Esophagus squamous epithelium (tissue), 5 donors: ENCODE results near the gene NRIP1. TPM values are rescaled to one million over a fixed set of nuclear protein-coding genes. Genes with fewer than 3 reads are reported as not detected.

Experiments used
- DNase-seq: peaks from one replicate; lab custom pipeline; 2025; lab: John Stamatoyannopoulos, UW
- H3K27ac ChIP-seq, 4 donors: fragments of 200-600 bp; sonication (generic); one replicate each; pipeline ENCODE4 v1.5.1; 2016 to 2019; ENCODE audit warnings: mild to moderate bottlenecking in 1 of 4
- H3K27me3 ChIP-seq, 4 donors: fragments of 200-600 bp; sonication (generic); 1 replicate in 3 of 4; 2 replicates in 1 of 4; pipeline versions ENCODE4 v1.5.1 to v1.6.0; 2017 to 2021; ENCODE audit warnings: antibody characterized with exemption in 1 of 4
- H3K36me3 ChIP-seq, 3 donors: fragments of 200-600 bp; sonication (generic); one replicate each; pipeline ENCODE4 v1.5.1; 2016 to 2019
- H3K4me1 ChIP-seq, 3 donors: fragments of 200-600 bp; sonication (generic); one replicate each; pipeline ENCODE4 v1.5.1; 2017 to 2019
- H3K4me3 ChIP-seq, 4 donors: fragments of 200-600 bp; sonication (generic); 1 replicate in 3 of 4; 2 replicates in 1 of 4; pipeline ENCODE4 v1.5.1; 2016 to 2019; ENCODE audit warnings: mild to moderate bottlenecking in 2 of 4, moderate library complexity in 1 of 4
- H3K9me3 ChIP-seq, 3 donors: fragments of 200-600 bp; sonication (generic); one replicate each; pipeline ENCODE4 v1.5.1; 2016 to 2019
- POLR2A ChIP-seq, 4 donors: fragments of 450-650 bp; IDR thresholded peaks; one replicate each; pipeline ENCODE4 v1.6.1; 2017; ENCODE audit warnings: antibody characterized with exemption in 4 of 4, mild to moderate bottlenecking in 4 of 4, moderate library complexity in 3 of 4
- WGBS, 2 donors: methylation state at CpG; one replicate each; pipeline ENCODE4 v1.1.5; 2018; 5-methylcytosine and 5-hydroxymethylcytosine counted together
- intact Hi-C: fragments of 100-400 bp; cut with DNase I; formaldehyde crosslinking; loops from one replicate; pipeline ENCODE4 v1.15.0; 2022
- total RNA-seq, 4 donors: library from RNA; depleted of rRNA; stranded (reverse); fragments of >200 nt; gene quantifications; one replicate each; pipeline ENCODE4 v1.1.0, GENCODE V29; 2016
- TF ChIP-seq, protein P1 (sequence below), 6 experiments: fragments of 450-650 bp in 4 of 6; fragments of 200-600 bp in 2 of 6; sonication (generic) in 2 of 6; IDR thresholded peaks; one replicate each; pipeline ENCODE4 v1.5.1; 2016 to 2019; ENCODE audit warnings: antibody characterized with exemption in 6 of 6, mild to moderate bottlenecking in 4 of 6, moderate library complexity in 4 of 6
- donor health status: DM: yes; HTN: yes; CAD: no.

NRIP1 gene
- total RNA-seq, 4 donors from 2014 or later, result 13.2 to 37.0 (median 31.1) TPM

DNA sequence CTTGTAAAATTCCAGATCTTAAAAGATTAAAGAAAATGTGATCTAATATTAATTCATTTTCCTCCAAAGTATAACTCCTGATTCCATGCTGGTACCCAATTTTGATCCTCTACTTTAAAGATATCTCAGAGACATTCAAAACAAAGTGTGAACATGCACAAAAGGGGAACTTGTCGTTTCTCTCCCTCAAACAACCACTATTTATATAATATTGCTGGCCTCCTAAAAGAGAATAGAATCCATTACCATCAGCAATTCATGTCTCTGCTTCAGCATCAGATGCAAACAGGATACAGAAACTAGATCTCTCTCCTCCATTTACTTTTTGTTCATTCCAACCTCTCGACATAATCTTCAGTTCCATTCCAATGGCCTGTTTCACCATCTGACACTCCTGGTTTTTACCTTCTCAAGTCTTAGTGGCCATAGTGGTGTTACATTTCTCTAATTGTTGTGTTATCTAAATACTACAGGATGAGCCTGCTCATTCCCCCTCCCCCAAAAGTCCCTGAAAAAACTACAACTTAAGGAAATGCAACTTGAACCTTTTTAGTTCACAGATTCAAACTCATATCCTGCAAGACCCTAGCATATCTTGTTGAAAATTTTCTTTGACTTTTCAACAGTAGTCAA lies 4.1 kb downstream of the NRIP1 start:
- peaks cover 9 to 73% (median 51%) of the 10 kb centered on the region in 3 donors for H3K4me1 ChIP-seq
- peak overlapping the region in 1 of 4 donors; percentile 98 for H3K4me3 ChIP-seq
- H3K27me3 ChIP-seq, result no peaks in the 10 kb centered on the region
- no peaks in the 10 kb centered on the region for H3K36me3 ChIP-seq
- WGBS, 2 donors, result 41 to 57% methylated on average over 2 of the region's 2 CpGs
- no peak for TF ChIP-seq POLR2A (IDR thresholded peaks at IDR 0.05)
- no peak for DNase-seq
- intact Hi-C loops, result no loop called here
- H3K9me3 ChIP-seq, result no peaks in the 10 kb centered on the region
- H3K27ac ChIP-seq, result peak overlapping the region in 2 of 4 donors; percentile 2 to 36

DNA sequence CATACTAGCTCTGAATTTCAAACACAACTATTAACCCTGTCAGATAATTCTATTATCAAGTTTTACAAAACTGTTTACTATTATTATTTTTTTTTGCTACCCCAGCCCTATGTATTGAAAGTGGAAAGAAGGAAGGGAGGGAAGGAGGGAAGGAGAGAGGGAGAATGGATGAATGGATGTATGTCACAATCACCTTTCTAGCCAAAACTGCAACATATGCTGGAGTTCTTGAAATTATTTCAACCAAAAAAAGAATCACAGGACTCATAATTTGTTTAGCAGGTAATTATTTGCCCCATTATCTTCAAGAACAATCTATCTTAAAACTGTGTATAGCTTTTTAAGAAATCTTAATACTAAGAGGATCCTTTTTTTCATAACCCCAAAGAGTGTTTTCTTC lies 5.4 kb downstream of the NRIP1 start:
- no peaks in the 10 kb centered on the region for H3K36me3 ChIP-seq
- no peak for DNase-seq
- TF ChIP-seq, protein P1, sequence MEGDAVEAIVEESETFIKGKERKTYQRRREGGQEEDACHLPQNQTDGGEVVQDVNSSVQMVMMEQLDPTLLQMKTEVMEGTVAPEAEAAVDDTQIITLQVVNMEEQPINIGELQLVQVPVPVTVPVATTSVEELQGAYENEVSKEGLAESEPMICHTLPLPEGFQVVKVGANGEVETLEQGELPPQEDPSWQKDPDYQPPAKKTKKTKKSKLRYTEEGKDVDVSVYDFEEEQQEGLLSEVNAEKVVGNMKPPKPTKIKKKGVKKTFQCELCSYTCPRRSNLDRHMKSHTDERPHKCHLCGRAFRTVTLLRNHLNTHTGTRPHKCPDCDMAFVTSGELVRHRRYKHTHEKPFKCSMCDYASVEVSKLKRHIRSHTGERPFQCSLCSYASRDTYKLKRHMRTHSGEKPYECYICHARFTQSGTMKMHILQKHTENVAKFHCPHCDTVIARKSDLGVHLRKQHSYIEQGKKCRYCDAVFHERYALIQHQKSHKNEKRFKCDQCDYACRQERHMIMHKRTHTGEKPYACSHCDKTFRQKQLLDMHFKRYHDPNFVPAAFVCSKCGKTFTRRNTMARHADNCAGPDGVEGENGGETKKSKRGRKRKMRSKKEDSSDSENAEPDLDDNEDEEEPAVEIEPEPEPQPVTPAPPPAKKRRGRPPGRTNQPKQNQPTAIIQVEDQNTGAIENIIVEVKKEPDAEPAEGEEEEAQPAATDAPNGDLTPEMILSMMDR (IDR thresholded peaks at IDR 0.05), result no peak
- TF ChIP-seq POLR2A (IDR thresholded peaks at IDR 0.05), result no peak
- intact Hi-C loops, result no loop called here
- H3K4me1 ChIP-seq, result peaks cover 9 to 79% (median 53%) of the 10 kb centered on the region in 3 donors
- H3K27me3 ChIP-seq, result no peaks in the 10 kb centered on the region
- peak overlapping the region in 1 of 4 donors; percentile 18 for H3K27ac ChIP-seq
- H3K9me3 ChIP-seq, result no peaks in the 10 kb centered on the region
- no peak overlapping the region for H3K4me3 ChIP-seq

DNA sequence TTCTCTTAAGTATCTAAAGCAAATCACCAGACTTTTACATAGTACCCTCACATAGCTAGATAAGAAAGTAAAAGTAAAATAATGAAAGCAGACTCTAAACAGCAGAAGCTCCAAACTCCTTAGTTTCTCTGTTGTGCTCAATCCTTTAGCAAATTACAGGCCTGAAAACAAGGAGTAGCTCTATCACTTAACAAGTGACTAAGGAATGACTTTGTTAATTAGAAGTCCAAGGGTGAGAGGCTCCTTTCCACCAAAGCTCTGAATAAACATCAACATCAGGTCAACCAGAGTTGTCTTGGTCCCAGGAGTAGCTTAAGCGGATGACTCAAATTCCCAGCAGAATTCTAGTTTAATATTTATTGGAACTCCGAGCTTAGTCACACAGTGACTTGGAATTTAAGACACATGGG lies 5.9 kb downstream of the NRIP1 start:
- WGBS, 2 donors, result 21 to 43% methylated on average over 2 of the region's 2 CpGs
- DNase-seq, result no peak
- Histone ChIP-seq H3K4me1 (peaks cover 9 to 83% (median 56%) of the 10 kb centered on the region in 3 donors), H3K4me3 (peak overlapping the region in 1 of 4 donors; percentile 35), H3K27ac (peak overlapping the region in 2 of 4 donors; percentile 18 to 25), H3K36me3 (no peaks in the 10 kb centered on the region), H3K27me3 (no peaks in the 10 kb centered on the region), H3K9me3 (no peaks in the 10 kb centered on the region)
- TF ChIP-seq POLR2A (IDR thresholded peaks at IDR 0.05), result no peak
- TF ChIP-seq, protein P1 (IDR thresholded peaks at IDR 0.05), result no peak
- intact Hi-C loops, result no loop called here

DNA sequence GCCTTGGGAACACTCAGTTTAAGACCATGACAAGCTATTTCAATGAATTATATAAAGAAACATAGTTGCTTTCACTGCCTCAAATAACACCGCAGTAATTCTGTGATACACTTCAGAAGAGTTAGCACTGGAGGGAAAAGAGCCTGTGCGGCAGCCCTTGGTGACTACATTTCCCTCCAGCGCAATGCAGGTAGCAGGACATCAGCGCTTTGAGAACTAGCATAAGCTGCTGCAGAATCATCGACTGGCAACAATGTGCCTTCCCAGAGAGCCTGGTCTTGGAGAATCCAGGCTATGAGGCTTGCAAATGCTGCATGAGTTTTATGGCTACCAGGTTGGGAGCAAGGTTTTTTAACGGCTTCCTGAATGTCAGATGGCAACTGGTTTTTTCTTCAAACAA lies 7.5 kb downstream of the NRIP1 start:
- intact Hi-C loops, result no loop called here
- TF ChIP-seq, protein P1 (IDR thresholded peaks at IDR 0.05), result no peak
- no peak for TF ChIP-seq POLR2A (IDR thresholded peaks at IDR 0.05)
- no peak for DNase-seq
- Histone ChIP-seq H3K4me3 (no peak overlapping the region), H3K4me1 (peaks cover under 1 to 85% (median 54%) of the 10 kb centered on the region in 3 donors), H3K9me3 (no peaks in the 10 kb centered on the region), H3K36me3 (no peaks in the 10 kb centered on the region), H3K27ac (no peak overlapping the region), H3K27me3 (no peaks in the 10 kb centered on the region)
- 57 to 67% methylated on average over 6 of the region's 6 CpGs for WGBS, 2 donors

DNA sequence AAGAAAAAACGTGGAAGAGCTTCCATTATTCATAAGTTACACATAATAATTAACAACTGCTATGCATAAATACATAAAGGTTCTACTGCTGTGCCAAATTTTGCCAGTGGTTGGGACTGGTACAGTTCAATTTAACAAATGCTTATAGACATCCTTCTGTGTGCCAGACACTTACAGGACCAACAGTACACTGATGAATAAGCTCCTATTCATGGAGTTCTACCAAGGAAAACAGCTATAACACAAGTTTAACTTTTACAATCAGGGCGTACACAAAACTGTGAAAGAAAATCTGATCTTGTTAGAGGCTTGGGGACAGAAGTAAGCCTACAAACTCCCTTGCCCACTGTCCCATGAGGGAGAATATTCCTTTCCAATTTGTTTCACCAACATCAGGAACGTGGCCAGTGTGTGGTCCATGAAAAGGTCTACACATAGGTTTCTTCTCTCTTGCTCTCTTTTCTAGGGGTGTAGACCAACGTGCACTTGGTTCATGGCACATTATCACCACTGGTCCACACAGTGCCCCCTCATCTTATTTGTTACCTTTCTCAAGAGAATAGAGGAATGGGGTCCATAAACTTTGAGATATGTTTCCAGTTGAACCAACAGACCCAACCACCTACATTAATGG lies 10.1 kb downstream of the NRIP1 start:
- no peaks in the 10 kb centered on the region for H3K27me3 ChIP-seq
- H3K9me3 ChIP-seq, result no peaks in the 10 kb centered on the region
- 73% methylated on average over 4 of the region's 4 CpGs for WGBS, 2 donors
- intact Hi-C loops, result no loop called here
- no peak for DNase-seq
- H3K36me3 ChIP-seq, result no peaks in the 10 kb centered on the region
- no peak overlapping the region for H3K27ac ChIP-seq
- TF ChIP-seq, protein P1 (IDR thresholded peaks at IDR 0.05), result no peak
- TF ChIP-seq POLR2A (IDR thresholded peaks at IDR 0.05), result no peak
- H3K4me1 ChIP-seq, result peaks cover 5 to 82% (median 48%) of the 10 kb centered on the region in 3 donors
- H3K4me3 ChIP-seq, result no peak overlapping the region
